NCI-H526 treated with DMSO at 0.1 percent for 48 hours (cell line): ENCODE data around the gene C1QL2.

Source experiments
- DNase-seq: peaks from one replicate; lab custom pipeline; 2025; lab: John Stamatoyannopoulos, UW

Gene C1QL2

DNA sequence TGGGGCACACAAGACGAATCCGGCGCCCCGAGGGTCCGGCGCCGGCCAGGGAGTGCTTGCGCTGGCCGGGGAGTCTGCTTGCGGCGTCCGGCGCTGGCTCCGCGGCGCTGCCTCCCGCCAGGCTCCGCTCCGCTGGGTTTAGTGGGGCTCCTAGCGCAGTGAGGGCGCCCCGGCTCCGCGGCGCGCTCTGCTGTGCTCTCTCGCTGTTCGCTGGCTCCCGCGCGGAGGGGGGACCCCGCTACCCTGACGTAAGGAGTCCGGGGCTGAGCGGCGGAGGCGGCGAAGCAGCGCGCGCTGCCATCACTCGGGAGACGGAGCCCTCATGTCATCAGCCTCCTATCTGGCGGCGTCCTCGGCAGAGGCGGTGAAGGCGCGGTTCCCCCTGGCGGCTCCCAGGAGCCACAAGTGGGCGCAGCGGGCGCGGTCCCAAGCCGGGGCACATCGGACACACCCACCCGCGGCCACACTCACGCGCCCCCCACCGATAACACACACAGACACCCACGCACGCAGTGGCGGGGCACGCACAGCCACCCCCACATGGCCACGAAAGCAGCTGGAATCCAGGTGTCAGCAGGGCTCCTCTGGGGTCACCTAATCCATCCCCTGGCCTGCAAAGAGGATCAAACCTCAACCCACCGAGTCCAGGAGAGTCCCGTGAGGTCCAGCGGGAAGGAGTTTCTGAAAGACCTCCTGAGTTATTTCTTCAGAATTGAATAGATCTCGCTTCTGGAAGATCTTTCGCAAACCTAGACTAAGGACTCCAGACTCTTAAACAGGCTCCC, at the start of gene C1QL2:
TSS of gene C1QL2 (minus strand) at position 189 of the 785 bp plus-strand sequence. CDS start 482 bp downstream, outside the sequence.
- peak; percentile 52 for DNase-seq

- DNase-seq, result no peak
Measured at GRCh38 chr2:119207447-119207846, 48.9 kb upstream of the C1QL2 start.

GRCh38 chr2:119206201-119206600, 47.6 kb upstream of the C1QL2 start:
- DNase-seq, result no peak

GRCh38 chr2:119205001-119205706, 46.6 kb upstream of the C1QL2 start:
- DNase-seq, result no peak

DNA sequence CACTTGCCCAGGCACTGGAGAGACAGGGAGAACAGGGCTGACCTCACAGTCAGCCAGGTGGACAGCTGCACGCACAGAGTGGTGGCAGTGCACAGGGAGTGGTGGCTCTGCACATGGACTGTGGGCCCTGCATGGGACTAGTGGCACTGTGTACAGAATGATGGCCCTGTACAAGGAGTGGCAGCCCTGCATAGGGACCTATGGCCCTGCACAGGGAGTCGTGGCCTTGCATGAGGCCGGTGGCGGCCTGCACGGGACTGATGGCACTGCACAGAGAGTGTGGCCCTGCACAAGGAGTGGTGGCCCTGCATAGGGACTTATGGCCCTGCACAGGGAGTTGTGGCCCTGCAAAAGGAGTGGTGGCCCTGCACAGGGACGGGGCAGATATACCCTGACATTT, 46.0 kb upstream of the C1QL2 start:
- no peak for DNase-seq

- no peak for DNase-seq
Measured at GRCh38 chr2:119202610-119203310, 44.2 kb upstream of the C1QL2 start.

DNA sequence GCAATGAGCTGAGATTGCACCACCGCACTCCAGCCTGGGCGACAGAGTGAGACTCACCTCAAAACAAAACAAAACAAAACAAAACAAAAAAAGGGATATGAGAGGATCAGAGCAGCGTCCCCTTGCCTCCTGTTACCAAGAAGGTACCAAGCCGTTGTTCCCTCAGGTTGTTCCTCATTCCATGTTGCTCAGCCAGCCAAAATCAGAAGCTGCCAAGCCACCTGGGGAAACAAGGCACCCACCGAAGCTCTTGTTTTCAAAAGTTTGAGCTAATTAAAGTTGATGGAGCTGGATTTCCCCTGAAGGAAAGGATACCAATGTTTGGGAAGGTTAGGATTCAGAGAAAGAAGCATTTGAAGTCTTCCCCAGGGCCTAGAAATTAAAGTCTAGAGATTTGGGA, 43.3 kb upstream of the C1QL2 start:
- DNase-seq, result no peak

DNA sequence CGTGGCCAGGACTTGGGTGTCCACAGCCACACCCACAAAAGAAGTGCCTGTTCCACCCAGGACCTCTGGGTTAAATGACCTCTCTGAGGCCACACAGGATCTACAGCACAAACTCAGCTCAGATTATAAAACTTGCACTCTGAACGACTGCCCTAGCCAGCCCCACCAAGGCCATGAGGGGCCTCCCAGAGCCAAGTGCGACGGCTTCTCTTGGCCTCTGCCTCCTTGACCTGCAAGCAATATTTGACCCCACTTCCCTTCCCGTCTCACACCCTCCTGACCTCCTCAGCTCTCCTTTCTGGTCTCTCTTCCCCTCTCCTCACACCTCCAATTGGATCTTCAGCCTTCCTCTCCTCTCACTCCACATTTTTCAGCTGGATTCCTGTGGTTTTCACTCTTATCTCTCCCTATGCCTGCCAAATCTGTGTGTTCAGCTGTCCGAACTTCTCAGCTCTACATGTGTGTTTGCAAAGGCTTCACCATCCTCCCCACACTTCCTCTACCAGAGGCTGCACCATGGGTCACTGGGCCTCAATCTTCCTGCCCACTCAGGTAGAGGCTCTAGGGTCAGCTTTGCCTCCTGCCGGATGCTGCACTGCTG, 39.8 kb upstream of the C1QL2 start:
- DNase-seq, result no peak

GRCh38 chr2:119197529-119198239, 39.1 kb upstream of the C1QL2 start:
- no peak for DNase-seq

DNA sequence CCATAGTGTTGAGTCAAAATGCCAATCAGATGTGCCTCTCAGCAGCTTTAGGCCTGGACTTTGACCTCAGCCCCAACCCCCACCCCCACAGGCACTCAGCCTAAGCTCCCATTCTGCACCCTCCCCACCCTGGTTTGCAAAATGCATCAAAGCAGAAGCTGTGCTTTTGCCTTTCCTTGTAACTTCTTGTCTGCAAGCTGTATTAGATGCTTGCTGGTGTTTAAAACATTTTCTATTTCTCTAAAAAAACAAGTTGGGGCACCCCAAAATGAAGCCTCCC, 38.5 kb upstream of the C1QL2 start:
- no peak for DNase-seq

- no peak for DNase-seq
Measured at GRCh38 chr2:119196301-119197125, 38.0 kb upstream of the C1QL2 start.

DNA sequence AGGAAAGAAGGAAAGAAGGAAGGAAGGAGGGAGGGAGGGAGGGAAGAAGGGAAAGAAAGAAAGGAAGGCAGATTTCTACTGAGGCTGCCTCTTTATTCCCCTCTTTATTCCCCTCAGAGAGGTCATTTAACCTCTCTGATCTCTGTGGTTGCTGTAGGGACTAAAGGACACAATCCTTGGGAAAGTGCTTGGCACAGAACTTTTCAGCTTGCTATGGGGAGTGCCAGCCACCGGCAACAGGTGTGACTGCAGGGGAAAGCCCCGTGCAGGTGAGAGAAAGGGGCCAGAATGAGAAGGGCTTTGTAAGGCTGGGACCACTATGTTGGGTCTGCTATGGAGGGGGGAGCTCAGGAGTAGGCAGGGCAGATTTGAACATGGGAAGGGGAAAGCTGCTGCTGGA, 37.3 kb upstream of the C1QL2 start:
- DNase-seq, result no peak

DNA sequence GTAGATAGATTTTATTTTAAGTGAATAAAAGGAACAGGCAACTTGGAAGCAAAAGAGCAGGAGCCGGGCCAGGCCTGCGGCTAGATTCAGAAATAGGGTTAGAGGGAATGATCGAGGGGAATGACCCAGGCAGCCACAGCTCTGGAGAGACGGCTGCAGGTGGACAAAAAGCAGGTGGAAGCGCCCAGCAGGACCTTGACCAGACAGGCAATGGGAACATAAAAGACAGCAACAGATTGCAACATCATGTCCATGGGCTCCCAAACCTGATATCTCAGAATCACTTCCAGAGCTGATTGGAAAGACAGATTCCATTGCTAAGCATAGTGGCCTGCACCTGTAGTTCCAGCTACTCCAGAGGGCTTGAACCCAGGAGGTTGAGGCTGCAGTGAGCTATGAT, 36.5 kb upstream of the C1QL2 start:
- no peak for DNase-seq

GRCh38 chr2:119192893-119193292, 34.3 kb upstream of the C1QL2 start:
- DNase-seq, result no peak

DNA sequence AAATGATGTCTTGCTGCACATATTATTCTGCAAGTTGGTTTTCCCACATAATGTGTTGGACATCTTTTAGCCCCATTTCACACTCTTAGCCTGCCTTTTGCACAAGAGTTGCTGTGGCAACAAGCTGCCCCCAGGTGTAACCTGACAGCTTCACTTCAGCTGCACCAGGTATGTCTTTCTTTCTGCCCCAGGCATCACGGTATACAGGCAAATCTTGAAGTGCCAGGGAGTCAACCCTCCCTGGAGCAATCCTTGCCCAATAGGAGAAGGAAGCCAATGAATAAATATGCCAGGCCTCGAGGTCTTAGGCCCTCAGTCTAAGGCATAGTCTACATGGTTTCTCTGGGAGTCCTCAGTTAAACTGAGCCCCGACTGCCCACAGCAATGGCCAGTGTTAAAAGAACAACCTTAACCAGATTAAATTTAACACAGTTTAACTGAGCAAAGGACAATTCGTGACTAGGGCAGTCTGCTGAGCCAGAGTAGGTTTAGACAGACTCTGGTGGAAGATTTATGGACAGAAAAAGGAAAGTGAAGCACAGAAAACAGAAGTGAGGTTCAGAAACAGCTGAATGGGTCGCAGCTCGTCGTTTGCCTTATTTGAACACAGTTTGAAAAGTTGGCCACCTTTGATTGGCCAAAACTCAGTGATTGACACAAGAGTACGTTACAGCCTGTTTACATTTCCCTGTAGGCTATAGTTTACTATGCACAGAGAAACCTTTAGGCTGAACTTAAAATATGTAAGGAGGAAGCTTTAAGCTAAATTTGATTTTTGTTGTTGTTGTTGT, 32.0 kb upstream of the C1QL2 start:
- DNase-seq, result no peak

DNA sequence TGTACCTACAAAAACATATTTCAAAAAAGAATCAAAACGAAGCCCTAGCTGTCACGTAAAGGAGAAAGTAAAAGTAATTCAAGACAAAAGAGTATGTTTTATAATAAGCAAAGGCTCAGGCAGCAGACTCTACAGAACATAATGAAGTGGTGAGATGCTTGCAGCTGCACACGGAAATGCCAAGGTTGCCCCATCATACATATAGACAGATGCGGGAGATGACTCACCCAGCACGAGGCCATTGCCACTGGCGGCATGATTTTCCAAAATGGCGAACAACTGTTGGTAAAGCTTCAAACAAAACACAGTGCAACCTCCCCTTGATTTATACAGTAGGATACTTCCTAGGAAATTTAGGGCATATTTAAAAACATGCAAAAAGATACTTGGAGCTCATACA, 26.0 kb upstream of the C1QL2 start:
- DNase-seq, result no peak

- DNase-seq, result no peak
Measured at GRCh38 chr2:119181791-119182445, 23.4 kb upstream of the C1QL2 start.

DNA sequence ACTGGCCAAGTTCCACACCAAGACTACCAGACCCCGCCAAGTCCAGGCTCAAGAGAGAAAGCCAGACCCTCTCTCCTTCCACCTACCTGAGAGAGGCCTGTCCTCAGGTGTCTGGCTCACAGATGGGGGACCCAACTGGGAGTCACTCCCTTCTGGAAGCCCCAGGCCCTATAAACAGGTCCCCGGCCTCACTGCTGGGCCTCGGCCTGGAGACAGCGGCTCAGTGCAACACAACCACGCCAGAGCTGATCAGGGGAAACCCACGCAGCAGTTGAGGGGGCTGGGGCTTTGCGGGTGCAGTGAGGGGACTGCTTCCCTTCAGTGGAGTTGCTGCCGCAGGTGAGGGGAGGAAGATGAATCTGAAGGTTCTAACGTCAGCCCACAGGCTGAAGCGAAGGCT, 22.8 kb upstream of the C1QL2 start:
- DNase-seq, result no peak

GRCh38 chr2:119180892-119181291, 22.3 kb upstream of the C1QL2 start:
- DNase-seq, result no peak

DNA sequence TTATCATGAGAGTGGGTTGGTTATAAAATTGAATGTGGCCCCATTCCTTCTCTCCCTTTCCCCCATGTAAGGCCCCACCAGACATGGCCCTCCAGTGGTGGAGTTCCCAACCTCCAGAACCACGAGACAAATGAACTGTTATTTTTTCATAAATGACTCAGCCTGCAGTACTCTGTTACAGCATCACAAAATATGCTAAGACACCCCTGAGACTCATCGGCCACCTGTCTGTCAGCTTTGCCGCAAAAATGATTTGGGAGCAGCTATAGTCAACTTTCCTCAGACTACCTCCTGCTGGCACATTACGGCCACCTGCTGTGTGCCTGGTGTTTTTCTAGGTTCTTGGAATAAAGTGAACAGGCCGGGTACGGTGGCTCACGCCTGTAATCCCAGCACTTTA, 21.4 kb upstream of the C1QL2 start:
- no peak for DNase-seq
